Stimulated activated CD8-positive, alpha-beta memory T cell treated with anti-CD3 and anti-CD28 coated beads, Interleukin-12 subunit alpha, Interleukin-12 subunit beta, amount 100 ng/mL, for 24 hours (primary cell): ENCODE measurements around the gene P2RX2.

Source experiments
- DNase-seq: peaks from one replicate; pipeline ENCODE4 v3.0.0-alpha.2; 2020; ENCODE audit errors: extremely low read depth

The P2RX2 gene

DNA sequence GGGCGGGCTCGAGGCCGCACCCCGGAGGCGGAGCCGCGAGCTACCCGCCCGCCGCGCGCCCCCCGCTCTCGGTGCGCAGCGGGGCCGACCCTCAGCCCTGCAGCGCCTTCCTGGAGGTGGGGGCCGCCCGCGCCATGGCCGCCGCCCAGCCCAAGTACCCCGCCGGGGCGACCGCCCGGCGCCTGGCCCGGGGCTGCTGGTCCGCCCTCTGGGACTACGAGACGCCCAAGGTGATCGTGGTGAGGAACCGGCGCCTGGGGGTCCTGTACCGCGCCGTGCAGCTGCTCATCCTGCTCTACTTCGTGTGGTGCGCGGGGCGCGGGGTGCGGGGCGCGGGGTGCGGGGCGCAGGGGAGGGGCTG is at the start of gene P2RX2:
TSS of gene P2RX2 (plus strand) at position 94 of the 361 bp plus-strand sequence. CDS start at position 135, 41 bp downstream.
- no peak for DNase-seq

DNA sequence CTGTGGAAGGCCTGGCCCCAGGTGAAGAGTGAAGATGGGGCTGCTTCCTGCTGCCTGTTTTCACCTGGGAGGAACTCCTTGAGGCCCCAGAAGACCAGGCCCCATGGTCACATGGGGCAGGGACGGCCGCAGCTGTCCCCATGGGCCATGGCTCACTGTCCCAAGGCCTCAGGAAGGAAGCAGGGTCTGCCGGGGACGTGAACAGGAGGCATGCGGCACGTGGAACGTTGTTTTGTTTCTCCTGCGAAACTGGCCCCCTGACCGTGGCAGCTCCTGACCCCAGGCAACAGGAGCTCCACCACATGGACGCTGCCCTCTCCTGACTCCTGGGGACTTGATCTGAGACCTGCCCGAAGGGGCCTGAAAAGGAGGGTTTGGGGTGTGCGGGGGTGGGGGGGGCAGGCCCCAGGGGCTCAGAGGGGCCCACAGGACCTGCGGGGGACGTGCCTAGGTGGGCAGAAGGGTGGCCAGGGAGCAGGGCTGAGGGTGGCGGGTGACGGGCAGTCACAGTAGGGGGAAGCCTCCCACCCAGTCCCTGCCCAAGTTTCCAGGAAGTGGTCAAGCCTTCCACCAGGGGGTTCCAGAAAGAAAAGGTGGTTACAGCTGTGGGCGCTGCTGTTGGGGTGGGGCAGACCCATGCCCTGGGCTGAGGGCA is 49.6 kb upstream of the P2RX2 start:
- DNase-seq: no peak

DNA sequence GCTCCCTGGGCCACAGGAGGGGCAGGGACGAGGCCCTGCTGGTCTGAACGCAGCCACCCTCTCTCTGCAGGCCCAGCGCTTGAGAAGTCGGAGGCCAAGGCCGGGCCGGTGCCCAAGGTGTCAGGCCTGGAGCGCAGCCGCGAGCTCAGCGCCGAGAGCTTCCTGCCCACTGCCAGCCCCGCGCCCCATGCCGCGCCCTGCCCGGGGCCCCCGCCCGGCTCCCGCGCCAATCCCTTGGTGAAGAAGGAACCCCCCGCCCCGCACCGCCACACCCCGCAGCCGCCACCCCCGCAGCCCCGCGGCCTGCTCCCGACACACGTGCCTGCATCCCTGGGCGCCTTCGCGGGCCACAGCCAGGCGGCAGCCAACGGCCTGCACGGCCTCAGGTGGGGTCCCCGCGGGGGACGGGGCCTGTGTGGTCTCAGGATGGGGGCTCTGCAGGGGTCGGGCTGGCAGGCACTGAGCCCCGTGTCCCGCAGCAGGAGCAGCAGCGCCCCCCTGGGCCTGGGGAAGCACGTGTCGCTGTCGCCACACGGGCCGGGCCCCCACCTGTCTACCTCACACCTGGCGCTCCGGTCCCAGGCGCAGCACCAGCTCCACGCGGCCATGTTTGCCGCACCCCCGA is 48.6 kb upstream of the P2RX2 start:
- DNase-seq: no peak

DNA sequence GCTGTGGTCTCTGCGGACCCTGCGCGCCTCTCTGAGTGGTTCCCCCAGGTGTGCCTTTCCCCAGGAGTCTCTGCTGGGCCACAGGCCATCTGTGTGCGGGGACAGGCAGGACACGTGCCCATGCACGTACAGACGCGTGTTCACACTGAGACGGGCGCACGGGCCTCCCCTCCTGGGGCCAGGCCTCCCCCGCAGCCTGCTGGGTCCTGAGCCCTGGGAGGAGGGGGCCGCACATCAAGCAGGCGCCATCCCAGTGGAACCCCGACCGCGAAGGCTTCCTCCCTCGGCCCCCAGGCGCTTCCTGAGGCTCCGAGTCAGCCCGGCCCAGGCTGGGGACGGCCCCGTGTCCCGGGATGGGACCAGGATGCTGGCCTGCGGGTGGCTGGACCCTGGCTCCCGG is 47.9 kb upstream of the P2RX2 start:
- no peak for DNase-seq

GRCh38 chr12:132571051-132571450 is 47.5 kb upstream of the P2RX2 start:
- DNase-seq: no peak

- no peak for DNase-seq
Observed at GRCh38 chr12:132571598-132571997, 47.0 kb upstream of the P2RX2 start.

DNA sequence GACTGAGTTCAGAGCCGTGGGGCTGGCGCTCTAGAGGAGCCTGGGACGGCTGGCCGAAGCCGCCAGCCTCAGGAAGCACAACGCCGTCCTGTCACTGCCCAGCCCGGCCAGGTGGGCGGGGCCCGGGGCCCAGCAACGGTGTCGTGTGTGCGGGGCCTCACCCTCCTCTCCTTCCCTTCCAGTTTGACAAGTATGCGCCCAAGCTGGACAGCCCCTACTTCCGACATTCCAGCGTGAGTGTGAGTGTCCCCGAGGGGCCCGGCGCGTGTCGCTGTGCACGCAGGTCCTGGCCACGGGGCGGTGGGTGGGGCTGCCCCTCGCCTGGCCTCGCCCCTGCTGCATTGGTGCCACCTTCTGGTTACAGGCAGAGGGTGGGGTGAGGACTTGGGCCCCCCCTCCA is 46.5 kb upstream of the P2RX2 start:
- DNase-seq: no peak

DNA sequence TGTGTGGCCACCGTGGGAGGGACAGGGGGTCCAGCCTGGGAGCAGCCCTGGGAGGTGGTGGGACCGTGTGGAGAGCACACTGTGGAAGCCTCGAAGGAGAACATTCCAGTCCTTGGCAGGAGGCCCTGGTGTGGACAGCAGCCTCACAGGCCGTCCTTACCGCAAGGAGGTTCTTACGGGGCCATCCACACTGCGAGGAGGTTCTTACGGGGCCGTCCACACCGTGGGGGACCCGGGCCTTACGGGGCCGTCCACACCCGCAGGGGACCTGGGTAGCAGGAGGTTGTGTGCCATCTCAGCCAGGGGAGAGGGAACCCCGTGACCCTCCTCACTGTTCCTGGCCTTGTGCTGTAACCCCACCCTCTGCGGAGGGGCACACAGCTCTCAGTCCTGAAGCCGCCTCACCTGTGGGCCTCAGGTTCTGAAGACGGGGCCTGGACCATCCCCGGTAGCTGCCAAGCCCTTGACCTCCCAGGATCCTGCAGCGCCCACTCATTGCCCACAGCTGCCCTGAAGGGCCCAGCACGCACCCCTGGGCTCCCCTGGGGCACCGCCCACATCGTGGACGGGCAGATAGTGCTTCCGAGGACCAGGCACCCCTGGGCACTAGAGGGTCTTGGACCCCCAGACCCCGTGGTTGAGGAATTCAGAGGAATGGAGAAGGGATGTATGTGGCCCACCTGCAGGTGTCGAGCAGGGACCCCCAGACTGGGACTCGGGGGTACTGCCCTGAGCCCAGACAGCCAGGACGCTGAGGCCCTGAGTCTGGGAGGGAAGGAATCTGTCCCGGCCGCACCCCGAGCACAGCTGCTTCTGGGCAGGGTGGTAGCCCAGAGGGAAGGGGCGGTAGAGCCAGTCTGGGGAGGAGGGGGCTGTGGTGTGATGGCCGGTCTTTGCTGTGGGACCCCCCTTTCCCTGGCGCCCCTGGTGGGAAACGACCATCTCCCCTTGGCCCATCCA is 45.5 kb upstream of the P2RX2 start:
- no peak for DNase-seq

DNA sequence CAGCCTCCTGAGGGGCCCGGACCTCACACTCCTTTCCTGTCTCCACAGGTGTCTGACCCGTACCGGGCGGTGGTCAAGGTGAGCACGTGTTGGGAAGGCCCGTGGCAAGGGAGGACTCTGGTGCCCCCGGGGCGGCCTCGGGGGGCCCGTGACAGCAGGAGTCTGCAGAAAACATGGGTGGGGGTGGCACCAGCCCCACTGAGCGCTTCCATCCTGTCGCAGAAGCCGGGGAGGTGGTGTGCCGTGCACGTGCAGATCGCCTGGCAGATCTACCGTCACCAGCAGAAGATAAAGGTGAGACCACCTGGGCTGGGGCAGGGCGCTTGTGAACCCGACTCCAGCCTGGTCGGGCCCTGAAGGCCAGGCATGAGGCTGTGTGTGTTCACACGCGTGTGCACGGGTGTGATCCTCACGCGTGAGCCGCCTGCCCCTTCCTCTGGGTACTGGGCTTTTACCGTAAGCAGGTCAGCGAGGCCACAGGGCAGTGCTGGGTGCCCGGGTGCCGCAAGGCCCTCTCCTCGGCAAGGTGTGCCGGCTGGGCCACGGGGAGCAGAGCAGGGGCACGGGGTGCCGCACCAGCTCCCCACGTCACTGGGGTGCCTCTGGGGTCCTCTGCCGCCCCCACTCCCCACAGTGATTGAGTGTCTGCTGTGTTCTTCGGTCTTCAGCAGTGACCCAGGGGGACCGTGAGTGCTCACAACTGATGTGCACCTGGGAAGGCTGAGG is 44.1 kb upstream of the P2RX2 start:
- no peak for DNase-seq

GRCh38 chr12:132575661-132576060 is 42.9 kb upstream of the P2RX2 start:
- DNase-seq: no peak

- no peak for DNase-seq
Observed at GRCh38 chr12:132576701-132577100, 41.9 kb upstream of the P2RX2 start.

DNA sequence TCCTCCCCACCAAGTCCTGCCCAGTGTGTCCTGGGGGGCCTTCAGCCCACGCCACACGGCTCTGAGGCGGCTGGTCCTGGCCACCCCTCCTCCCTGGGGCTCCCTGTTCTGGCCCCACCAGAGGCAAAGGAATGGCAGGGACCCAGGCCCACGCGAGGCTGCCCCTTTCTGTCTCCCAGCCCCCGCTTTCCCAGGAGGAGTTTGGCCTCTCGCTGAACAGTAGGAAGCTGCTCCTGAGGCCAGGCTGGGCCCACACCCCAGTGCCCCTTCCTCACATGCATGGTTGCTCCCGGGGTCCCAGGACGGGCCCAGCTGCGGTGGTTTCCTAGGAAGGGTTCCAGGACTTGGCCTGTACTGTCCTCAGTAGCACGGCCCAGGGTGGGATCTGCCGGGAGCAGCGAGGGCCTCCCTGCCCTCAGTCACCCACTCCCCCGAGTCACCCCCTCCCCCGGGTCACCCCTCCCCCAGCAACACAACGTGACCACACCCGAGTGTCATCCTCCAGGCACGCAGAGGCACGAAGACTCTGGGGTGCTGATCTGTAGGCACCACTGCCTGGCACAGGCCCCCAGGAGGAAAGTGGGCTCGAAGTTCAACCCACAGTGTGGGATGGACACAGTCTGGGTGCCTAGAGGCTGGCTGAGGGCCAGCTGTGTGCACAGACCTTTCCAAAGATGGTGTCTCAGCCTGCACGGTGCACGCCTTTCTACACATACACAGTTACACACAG is 41.2 kb upstream of the P2RX2 start:
- DNase-seq: no peak

DNA sequence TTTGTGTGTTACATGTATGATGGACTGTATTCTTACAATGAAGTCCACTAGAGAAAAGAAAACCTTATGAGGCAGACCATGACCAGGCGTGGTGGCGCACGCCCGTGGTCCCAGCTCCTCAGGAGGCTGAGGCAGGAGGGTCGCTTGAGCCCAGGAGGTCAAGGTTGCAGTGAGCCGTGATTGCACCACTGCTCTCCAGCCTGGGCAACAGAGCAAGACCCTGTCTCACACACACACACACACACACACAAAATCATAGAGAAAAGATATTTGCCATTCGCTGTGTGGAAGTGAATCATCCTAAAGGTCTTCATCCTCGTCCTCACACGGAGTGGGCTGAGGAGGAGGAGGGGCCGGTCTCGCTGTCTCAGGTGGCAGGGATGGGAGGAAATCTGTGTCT is 40.5 kb upstream of the P2RX2 start:
- DNase-seq: no peak

DNA sequence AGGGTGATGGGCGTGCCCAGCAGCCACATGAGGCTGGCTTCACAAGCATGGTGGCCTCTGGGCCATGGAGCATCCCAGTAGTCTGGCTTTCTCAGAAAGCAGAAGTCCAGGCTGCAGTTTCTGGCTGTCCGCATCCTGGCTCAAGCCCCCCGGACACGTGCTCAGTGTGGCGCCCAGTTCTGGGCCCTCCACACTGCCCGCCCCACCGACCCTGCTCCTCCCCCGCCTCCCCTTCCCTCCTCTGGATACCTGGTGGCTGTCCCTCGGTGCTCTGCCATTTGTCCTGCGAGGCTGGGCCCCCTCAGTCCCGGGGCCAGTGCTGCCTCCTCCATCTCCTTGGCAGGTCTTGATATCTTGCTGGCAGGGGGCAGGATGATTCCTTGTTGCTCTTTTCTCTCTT is 39.8 kb upstream of the P2RX2 start:
- no peak for DNase-seq

- DNase-seq: no peak
Observed at GRCh38 chr12:132579744-132580143, 38.8 kb upstream of the P2RX2 start.

GRCh38 chr12:132580701-132581292 is 37.8 kb upstream of the P2RX2 start:
- no peak for DNase-seq

DNA sequence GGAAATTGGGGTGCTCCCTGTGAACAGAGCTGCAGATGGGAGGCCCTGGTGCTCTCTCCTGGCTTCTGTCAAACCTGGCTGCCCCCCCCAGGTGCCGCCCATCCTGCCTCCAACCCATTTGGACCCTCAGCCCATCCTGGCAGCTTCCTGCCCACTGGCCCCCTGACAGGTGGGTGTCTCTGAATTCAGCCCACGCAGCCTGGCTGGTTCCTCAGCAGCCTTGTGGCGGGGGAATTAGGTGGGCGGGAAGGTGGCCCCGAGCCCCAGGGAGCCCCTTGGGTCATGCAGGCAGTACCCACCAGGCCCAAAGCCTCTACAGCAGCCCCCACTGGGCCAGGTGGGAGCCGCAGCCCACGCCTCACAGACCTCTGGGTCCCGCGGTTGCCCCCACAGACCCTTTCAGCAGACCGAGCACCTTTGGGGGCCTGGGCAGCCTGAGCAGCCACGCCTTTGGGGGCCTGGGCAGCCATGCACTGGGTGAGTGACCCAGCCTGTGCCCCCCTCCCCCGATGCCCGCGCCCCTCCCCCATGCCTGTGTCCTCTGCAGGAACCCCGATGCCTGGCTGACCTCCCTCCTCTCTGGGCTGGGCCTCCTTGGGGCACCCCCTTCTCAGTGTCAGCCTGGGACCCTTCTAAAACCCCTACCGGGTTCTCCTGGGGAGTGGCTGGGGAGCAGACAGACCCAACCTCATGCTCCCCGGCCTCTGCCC is 37.1 kb upstream of the P2RX2 start:
- DNase-seq: no peak

DNA sequence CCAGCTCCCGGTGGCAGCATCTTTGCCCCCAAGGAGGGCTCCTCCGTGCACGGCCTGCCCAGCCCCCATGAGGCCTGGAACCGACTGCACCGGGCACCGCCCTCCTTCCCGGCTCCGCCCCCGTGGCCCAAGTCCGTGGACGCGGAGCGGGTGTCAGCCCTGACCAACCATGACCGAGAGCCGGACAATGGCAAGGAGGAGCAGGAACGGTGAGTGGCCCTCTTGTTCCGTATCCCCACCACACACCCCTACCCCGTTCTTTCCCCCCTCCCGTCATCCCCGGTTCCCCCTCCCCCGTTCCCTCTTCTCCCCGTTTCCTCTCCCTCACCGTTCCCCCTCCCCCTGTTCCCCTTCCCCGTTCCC is 36.5 kb upstream of the P2RX2 start:
- DNase-seq: no peak

DNA sequence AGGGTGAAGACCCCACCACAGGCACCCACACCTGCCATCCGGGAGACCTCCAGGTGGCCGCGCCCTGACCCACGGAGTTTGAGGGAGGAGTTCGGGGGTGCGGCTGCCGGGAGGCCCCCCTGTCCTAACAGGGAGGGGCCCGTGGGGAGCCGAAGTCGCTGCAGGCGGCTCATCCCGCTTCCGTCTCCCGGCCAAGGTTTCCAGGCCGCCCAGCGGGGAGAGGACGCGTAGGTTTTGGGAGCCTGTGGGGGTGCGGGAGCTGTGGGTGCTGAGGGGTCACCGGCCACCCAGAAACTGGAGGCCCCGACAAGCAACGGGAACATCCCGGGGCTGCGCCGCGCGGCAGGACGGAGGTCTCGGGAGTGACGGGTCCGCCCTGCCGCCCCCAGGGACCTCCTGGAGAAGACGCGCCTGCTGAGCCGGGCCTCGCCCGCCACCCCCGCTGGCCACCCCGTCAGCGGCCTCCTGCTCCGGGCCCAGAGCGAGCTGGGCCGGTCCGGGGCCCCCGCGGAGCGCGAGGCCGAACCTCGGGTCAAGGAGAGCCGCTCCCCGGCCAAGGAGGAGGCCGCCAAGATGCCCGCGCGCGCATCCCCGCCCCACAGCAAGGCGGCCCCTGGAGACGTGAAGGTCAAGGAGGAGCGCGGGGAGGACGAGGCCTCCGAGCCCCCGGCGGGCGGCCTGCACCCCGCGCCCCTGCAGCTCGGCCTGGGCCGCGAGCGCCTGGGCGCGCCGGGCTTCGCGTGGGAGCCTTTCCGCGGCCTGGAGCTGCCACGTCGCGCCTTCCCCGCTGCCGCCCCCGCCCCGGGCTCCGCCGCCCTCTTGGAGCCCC is 35.8 kb upstream of the P2RX2 start:
- DNase-seq: no peak

DNA sequence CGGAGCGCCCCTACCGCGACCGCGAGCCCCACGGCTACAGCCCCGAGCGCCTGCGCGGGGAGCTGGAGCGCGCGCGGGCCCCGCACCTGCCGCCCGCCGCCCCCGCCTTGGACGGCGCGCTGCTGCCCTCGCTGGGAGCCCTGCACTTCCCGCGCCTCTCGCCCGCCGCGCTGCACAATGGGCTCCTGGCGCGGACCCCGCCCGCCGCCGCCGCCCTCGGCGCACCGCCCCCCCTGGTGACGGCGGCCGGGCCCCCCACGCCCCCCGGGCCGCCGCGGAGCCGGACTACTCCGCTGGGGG is 35.2 kb upstream of the P2RX2 start:
- no peak for DNase-seq
